ENCODE data around the gene MYH2. TPM values are rescaled to one million over a fixed set of nuclear protein-coding genes. Genes with fewer than 3 reads are reported as not detected.

The MYH2 gene
- total RNA-seq, 2 experiments from 2014 or later, result not detected

GRCh38 chr17:10518271-10519037 lies 31.0 kb downstream of the MYH2 start, which contains the start of gene MYH1:
TSS of gene MYH1 (minus strand) at chr17:10518542. CDS start at chr17:10516642, 1,900 bp downstream.
- ChIA-PET POLR2A (no interaction called here), CTCF (no interaction called here)

DNA sequence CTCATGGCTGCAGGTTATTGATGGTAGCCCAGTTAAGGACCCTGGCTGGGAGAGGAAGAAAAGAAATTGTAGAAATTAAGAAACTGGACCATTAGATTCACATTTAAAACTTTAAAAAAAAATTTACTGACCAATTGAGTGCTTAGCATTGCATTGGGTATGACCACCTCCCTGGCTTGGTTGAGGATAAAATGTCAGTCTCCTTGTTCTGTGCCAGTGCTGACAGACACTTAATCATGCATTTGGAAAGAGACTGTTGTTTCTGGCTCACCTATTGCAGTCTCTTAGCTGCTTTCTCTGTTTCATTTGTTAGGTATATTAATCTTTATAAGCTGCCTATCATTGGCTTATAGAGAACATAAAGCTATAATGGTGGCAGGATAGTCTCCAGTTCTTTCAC lies 32.8 kb downstream of the MYH2 start:
- ChIA-PET POLR2A (no interaction called here), CTCF (no interaction called here)

- POLR2A ChIA-PET, result no interaction called here
- CTCF ChIA-PET, result no interaction called here
Observed at GRCh38 chr17:10516065-10516464, 33.4 kb downstream of the MYH2 start.

- CTCF ChIA-PET, result interaction anchor here (0.6 kb wide), 1 partner anchor 92 kb away, joined by 4 read pairs; no protein-coding TSS in a partner anchor
- POLR2A ChIA-PET, result no interaction called here
Observed at GRCh38 chr17:10513299-10514067, 36.0 kb downstream of the MYH2 start.

GRCh38 chr17:10512856-10513255 lies 36.6 kb downstream of the MYH2 start:
- ChIA-PET CTCF (interaction anchor here (0.6 kb wide), 1 partner anchor 92 kb away, joined by 4 read pairs; no protein-coding TSS in a partner anchor), POLR2A (no interaction called here)

- CTCF ChIA-PET, result no interaction called here
- POLR2A ChIA-PET, result no interaction called here
Observed at GRCh38 chr17:10499950-10500349, 49.5 kb downstream of the MYH2 start.

DNA sequence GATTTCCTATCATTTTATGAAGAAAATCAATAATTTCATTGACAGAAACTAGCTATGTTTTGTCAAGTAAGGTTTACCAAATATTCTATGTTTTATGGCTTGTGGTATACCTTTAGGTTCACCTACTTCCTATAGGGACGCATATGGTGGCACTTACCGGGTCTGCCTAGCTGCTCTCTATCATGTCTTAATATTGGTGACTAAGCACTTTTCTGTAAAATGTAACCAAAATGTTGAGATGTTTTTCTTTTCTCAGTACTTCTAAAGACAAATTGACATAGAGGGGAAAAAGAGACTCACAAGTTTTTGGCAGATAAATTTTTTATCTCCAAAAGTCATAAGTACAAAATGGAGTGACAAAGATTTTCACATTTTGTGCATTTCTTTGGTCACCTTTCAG lies 57.5 kb downstream of the MYH2 start:
- CTCF ChIA-PET, result no interaction called here
- POLR2A ChIA-PET, result no interaction called here

DNA sequence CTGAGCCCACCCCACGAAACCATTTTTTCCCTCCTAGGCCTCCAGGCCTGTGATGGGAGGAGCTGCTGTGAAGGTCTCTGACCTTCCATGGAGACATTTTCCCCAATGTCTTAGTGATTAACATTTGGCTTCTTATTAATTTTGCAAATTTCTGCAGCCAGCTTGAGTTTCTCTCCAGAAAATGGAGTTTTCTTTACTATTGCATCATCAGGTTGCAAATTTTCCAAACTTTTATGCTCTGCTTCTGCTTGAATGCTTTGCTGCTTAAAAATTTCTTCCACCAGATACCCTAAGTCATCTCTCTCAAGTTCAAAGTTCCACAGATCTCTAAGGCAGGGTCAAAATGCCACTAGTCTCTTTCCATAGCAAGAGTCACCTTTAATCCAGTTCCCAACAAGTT lies 67.2 kb downstream of the MYH2 start:
- ChIA-PET POLR2A (no interaction called here), CTCF (no interaction called here)

GRCh38 chr17:10477701-10478100 lies 71.8 kb downstream of the MYH2 start:
- CTCF ChIA-PET, result no interaction called here

GRCh38 chr17:10474536-10474935 lies 74.9 kb downstream of the MYH2 start:
- POLR2A ChIA-PET, result no interaction called here
- CTCF ChIA-PET, result no interaction called here

More at GRCh38 chr17:10477701-10478100, 71.8 kb downstream of the MYH2 start:
- POLR2A ChIA-PET, result no interaction called here

- CTCF ChIA-PET, result no interaction called here
- POLR2A ChIA-PET, result no interaction called here
Observed at GRCh38 chr17:10471858-10472257, 77.6 kb downstream of the MYH2 start.

Other genes with a start within 250 kb of the MYH2 start
- gene MYH13, start 176.7 kb downstream of the MYH2 start, total RNA-seq, result not detected
- gene MYH8, start 127.7 kb downstream of the MYH2 start, total RNA-seq, result not detected
- not detected for gene MYH4, start 80.1 kb downstream of the MYH2 start, total RNA-seq
- not detected for gene MYH1, start 31.1 kb downstream of the MYH2 start, total RNA-seq
- 1 to 10 TPM; 3.4 to 3.5 TPM for gene MYH3, start 107.7 kb upstream of the MYH2 start, total RNA-seq
- 10 to 100 TPM; 45.4 to 48.5 TPM for gene SCO1, start 147.9 kb upstream of the MYH2 start, total RNA-seq
- gene ADPRM, start 147.9 kb upstream of the MYH2 start, total RNA-seq, result 1 to 10 TPM; 8.6 to 8.8 TPM
- under 1 TPM; 0.44 to 0.90 TPM for gene TMEM220, start 180.4 kb upstream of the MYH2 start, total RNA-seq